SKM-1 (cell line): ENCODE measurements around the gene TMPO.
"Not testable (repeated sequence)": the region's sequence is repeated elsewhere in the genome, so short reads cannot be mapped to it uniquely, and the experiment has no call there.

Experiments
- DNase-seq: peaks from one replicate; lab custom pipeline; 2025; ENCODE audit not compliant: unreplicated experiment; lab: John Stamatoyannopoulos, UW

Gene TMPO

GRCh38 chr12:98515287-98516110, at the start of gene TMPO:
TSS of gene TMPO (plus strand) at chr12:98515590. CDS start at chr12:98515868, 278 bp downstream.
- DNase-seq: peak; percentile 37

- DNase-seq: no peak
These were observed 49.3 kb upstream of the TMPO start for GRCh38 chr12:98465950-98466602.

- DNase-seq: no peak
These were observed 48.6 kb upstream of the TMPO start for GRCh38 chr12:98466640-98467400.

- DNase-seq: no peak
These were observed 46.3 kb upstream of the TMPO start for GRCh38 chr12:98469109-98469508.

GRCh38 chr12:98470469-98471082, 44.8 kb upstream of the TMPO start:
- peak; percentile 4 for DNase-seq

GRCh38 chr12:98471085-98471484, 44.3 kb upstream of the TMPO start:
- DNase-seq: no peak

GRCh38 chr12:98475565-98475908, 39.9 kb upstream of the TMPO start:
- no peak for DNase-seq

GRCh38 chr12:98478606-98479005, 36.8 kb upstream of the TMPO start:
- DNase-seq: no peak

- DNase-seq: no peak
These were observed 31.5 kb upstream of the TMPO start for GRCh38 chr12:98483621-98484503.

- no peak for DNase-seq
These were observed 29.5 kb upstream of the TMPO start for GRCh38 chr12:98485792-98486340.

GRCh38 chr12:98488416-98488815, 27.0 kb upstream of the TMPO start:
- not testable (repeated sequence) for DNase-seq

- no peak for DNase-seq
These were observed 26.2 kb upstream of the TMPO start for GRCh38 chr12:98489176-98489575.

GRCh38 chr12:98490501-98491453, 24.6 kb upstream of the TMPO start:
- DNase-seq: no peak

GRCh38 chr12:98492580-98493140, 22.7 kb upstream of the TMPO start:
- no peak for DNase-seq

GRCh38 chr12:98501266-98501629, 14.1 kb upstream of the TMPO start:
- not testable (repeated sequence) for DNase-seq

- DNase-seq: peak; percentile 20
These were observed 12.1 kb upstream of the TMPO start for GRCh38 chr12:98503342-98503591.

- peak; percentile 57 for DNase-seq
These were observed 11.6 kb upstream of the TMPO start for GRCh38 chr12:98503592-98504367.

GRCh38 chr12:98504368-98504617, 11.1 kb upstream of the TMPO start:
- no peak for DNase-seq

GRCh38 chr12:98509063-98509462, 6.3 kb upstream of the TMPO start:
- no peak for DNase-seq
